Measurements from ENCODE around the gene IRF4. TPM values are rescaled to one million over a fixed set of nuclear protein-coding genes. Genes with fewer than 3 reads are reported as not detected.

IRF4 gene
- total RNA-seq, 3 donors from 2014 or later: 2.8 to 10.5 (median 4.5) TPM

DNA sequence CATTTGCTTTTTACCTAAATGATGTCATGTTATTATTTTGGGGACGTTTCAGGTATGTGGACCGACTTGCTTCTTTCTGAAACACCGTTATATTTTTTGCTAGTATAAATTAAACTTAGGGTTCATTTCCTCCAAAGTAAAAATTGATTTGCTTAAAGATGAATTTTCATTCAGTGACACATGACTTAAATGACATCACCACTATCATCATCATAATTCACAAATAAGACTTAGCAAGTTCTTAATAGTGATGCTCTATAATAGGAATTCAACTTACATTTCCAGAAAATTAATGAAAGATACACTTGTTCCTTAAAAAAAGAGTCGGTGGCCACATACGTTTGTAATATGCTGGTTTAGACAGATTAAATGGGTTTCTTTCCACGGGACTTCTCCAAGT lies 9.3 kb downstream of the IRF4 start:
- Histone ChIP-seq H3K9me3 (no peaks in the 10 kb centered on the region), H3K4me1 (ENCODE audit: low read depth) (peaks cover 2% of the 10 kb centered on the region), H3K36me3 (ENCODE audit: low read depth) (no peaks in the 10 kb centered on the region), H3K4me3 (no peak overlapping the region)
- TF ChIP-seq CTCF (IDR thresholded peaks at IDR 0.05): no peak
- ATAC-seq (no peak), DNase-seq (no peak)
- intact Hi-C loops (cut with DNase I, micrococcal nuclease): no loop called here

- H3K9me3 ChIP-seq: no peaks in the 10 kb centered on the region
- TF ChIP-seq CTCF (IDR thresholded peaks at IDR 0.05): no peak
- H3K4me1 ChIP-seq (ENCODE audit: low read depth): peaks cover 2% of the 10 kb centered on the region
- no peak overlapping the region for H3K4me3 ChIP-seq
- ATAC-seq (no peak), DNase-seq (no peak)
- no peaks in the 10 kb centered on the region for H3K36me3 ChIP-seq (ENCODE audit: low read depth)
- intact Hi-C loops (cut with DNase I, micrococcal nuclease): no loop called here
Measured at GRCh38 chr6:401239-401993, 9.9 kb downstream of the IRF4 start.

GRCh38 chr6:401994-402640 lies 10.6 kb downstream of the IRF4 start:
- Histone ChIP-seq H3K4me3 (no peak overlapping the region), H3K36me3 (ENCODE audit: low read depth) (no peaks in the 10 kb centered on the region), H3K9me3 (no peaks in the 10 kb centered on the region), H3K4me1 (ENCODE audit: low read depth) (peaks cover 2% of the 10 kb centered on the region)
- intact Hi-C loops (cut with DNase I, micrococcal nuclease): no loop called here
- DNase-seq (no peak), ATAC-seq (no peak)
- no peak for TF ChIP-seq CTCF (IDR thresholded peaks at IDR 0.05)

- no peak for ATAC-seq
- Histone ChIP-seq H3K36me3 (ENCODE audit: low read depth) (no peaks in the 10 kb centered on the region), H3K4me3 (no peak overlapping the region), H3K9me3 (no peaks in the 10 kb centered on the region), H3K4me1 (ENCODE audit: low read depth) (peaks cover 2% of the 10 kb centered on the region)
- TF ChIP-seq CTCF (IDR thresholded peaks at IDR 0.05): no peak
- intact Hi-C loops (cut with DNase I, micrococcal nuclease): no loop called here
- peak in 1 of 3 donors; percentile 34 for DNase-seq
Measured at GRCh38 chr6:402901-403658, 11.5 kb downstream of the IRF4 start.

GRCh38 chr6:403659-404655 lies 12.4 kb downstream of the IRF4 start:
- Histone ChIP-seq H3K9me3 (no peaks in the 10 kb centered on the region), H3K36me3 (ENCODE audit: low read depth) (no peaks in the 10 kb centered on the region), H3K4me3 (no peak overlapping the region), H3K4me1 (ENCODE audit: low read depth) (peaks cover 2% of the 10 kb centered on the region)
- TF ChIP-seq CTCF (IDR thresholded peaks at IDR 0.05): no peak
- ATAC-seq (peak; percentile 76), DNase-seq (peak; percentile 48 to 58 (median 55))
- intact Hi-C loops (cut with DNase I, micrococcal nuclease): no loop called here
